Measurements from ENCODE around the gene MSH3. TPM values are rescaled to one million over a fixed set of nuclear protein-coding genes. Genes with fewer than 3 reads are reported as not detected.
A peak's percentile ranks its signal among the peaks of the same experiment; 100 is the strongest.
"Not testable (repeated sequence)": the region's sequence is repeated elsewhere in the genome, so short reads cannot be mapped to it uniquely, and the experiment has no call there.

MSH3 gene
- total RNA-seq, 8 experiments from 2014 or later, result 9.7 to 25.1 (median 15.7) TPM

GRCh38 chr5:80863708-80864107 is 209.3 kb downstream of the MSH3 start:
- in situ Hi-C loops (cut with MboI; ENCODE audit: low pct_unique_long_range_greater_than_20kb in 2 of 9, low sequenced_read_pairs in 9 of 9, unreplicated experiment in 9 of 9), result no loop called here
- Histone ChIP-seq H3K4me3 (no peak overlapping the region), H3K4me1 (replicated peaks in 1 of 2) (no peaks in the 10 kb centered on the region), H3K27ac (no peak overlapping the region)
- ATAC-seq (replicated peaks in 6 of 8), result no peak
- WGBS, 10 experiments, result 54 to 100% (median 89%) methylated on average over 1 to 3 of the region's 3 CpGs; no CpG with 5 or more reads in 3 of the 10 experiments

GRCh38 chr5:80864109-80864508 is 209.7 kb downstream of the MSH3 start:
- in situ Hi-C loops (cut with MboI; ENCODE audit: low pct_unique_long_range_greater_than_20kb in 2 of 9, low sequenced_read_pairs in 9 of 9, unreplicated experiment in 9 of 9), result no loop called here
- WGBS, 10 experiments, result 33 to 100% (median 100%) methylated on average over 1 of the region's 1 CpG; no CpG with 5 or more reads in 2 of the 10 experiments
- Histone ChIP-seq H3K4me1 (replicated peaks in 1 of 2) (no peaks in the 10 kb centered on the region), H3K4me3 (no peak overlapping the region), H3K27ac (no peak overlapping the region)
- ATAC-seq (replicated peaks in 6 of 8), result no peak

GRCh38 chr5:80864706-80865435 is 210.4 kb downstream of the MSH3 start:
- in situ Hi-C loops (cut with MboI; ENCODE audit: low pct_unique_long_range_greater_than_20kb in 2 of 9, low sequenced_read_pairs in 9 of 9, unreplicated experiment in 9 of 9), result no loop called here
- no peak for ATAC-seq (replicated peaks in 6 of 8)
- Histone ChIP-seq H3K27ac (no peak overlapping the region), H3K4me1 (replicated peaks in 1 of 2) (no peaks in the 10 kb centered on the region), H3K4me3 (no peak overlapping the region)
- 66 to 100% (median 81%) methylated on average over 1 to 3 of the region's 3 CpGs for whole genome bisulfite sequencing, 10 experiments

- no peak overlapping the region for H3K27ac ChIP-seq
- WGBS, 10 experiments, result 90 to 100% (median 100%) methylated on average over 1 to 2 of the region's 2 CpGs; no CpG with 5 or more reads in 1 of the 10 experiments
- in situ Hi-C loops (cut with MboI; ENCODE audit: low pct_unique_long_range_greater_than_20kb in 2 of 9, low sequenced_read_pairs in 9 of 9, unreplicated experiment in 9 of 9), result no loop called here
- no peaks in the 10 kb centered on the region for H3K4me1 ChIP-seq (replicated peaks in 1 of 2)
- ATAC-seq (replicated peaks in 6 of 8), result no peak
- H3K4me3 ChIP-seq, result no peak overlapping the region
These were observed 211.1 kb downstream of the MSH3 start for GRCh38 chr5:80865551-80865950.

- in situ Hi-C loops (cut with MboI; ENCODE audit: low pct_unique_long_range_greater_than_20kb in 2 of 9, low sequenced_read_pairs in 9 of 9, unreplicated experiment in 9 of 9), result no loop called here
- no peak overlapping the region for H3K4me3 ChIP-seq
- no peak for ATAC-seq (replicated peaks in 6 of 8)
- no peak overlapping the region for H3K27ac ChIP-seq
- WGBS, 10 experiments, result 89 to 100% (median 100%) methylated on average over 1 to 2 of the region's 2 CpGs; no CpG with 5 or more reads in 1 of the 10 experiments
- no peaks in the 10 kb centered on the region for H3K4me1 ChIP-seq (replicated peaks in 1 of 2)
These were observed 211.9 kb downstream of the MSH3 start for GRCh38 chr5:80866371-80866770.

GRCh38 chr5:80867233-80867632 is 212.8 kb downstream of the MSH3 start:
- Histone ChIP-seq H3K4me3 (no peak overlapping the region), H3K27ac (no peak overlapping the region), H3K4me1 (replicated peaks in 1 of 2) (no peaks in the 10 kb centered on the region)
- in situ Hi-C loops (cut with MboI; ENCODE audit: low pct_unique_long_range_greater_than_20kb in 2 of 9, low sequenced_read_pairs in 9 of 9, unreplicated experiment in 9 of 9), result no loop called here
- ATAC-seq (replicated peaks in 6 of 8), result no peak

- H3K27ac ChIP-seq, result no peak overlapping the region
- H3K4me3 ChIP-seq, result no peak overlapping the region
- WGBS, 10 experiments, result 72 to 100% (median 100%) methylated on average over 1 to 3 of the region's 3 CpGs; no CpG with 5 or more reads in 1 of the 10 experiments
- H3K4me1 ChIP-seq (replicated peaks in 1 of 2), result no peaks in the 10 kb centered on the region
- in situ Hi-C loops (cut with MboI; ENCODE audit: low pct_unique_long_range_greater_than_20kb in 2 of 9, low sequenced_read_pairs in 9 of 9, unreplicated experiment in 9 of 9), result no loop called here
- ATAC-seq (replicated peaks in 6 of 8), result no peak
These were observed 216.0 kb downstream of the MSH3 start for GRCh38 chr5:80870442-80870841.

GRCh38 chr5:80871541-80871961 is 217.1 kb downstream of the MSH3 start:
- no peaks in the 10 kb centered on the region for H3K4me1 ChIP-seq (replicated peaks in 1 of 2)
- in situ Hi-C loops (cut with MboI; ENCODE audit: low pct_unique_long_range_greater_than_20kb in 2 of 9, low sequenced_read_pairs in 9 of 9, unreplicated experiment in 9 of 9), result no loop called here
- H3K27ac ChIP-seq, result no peak overlapping the region
- ATAC-seq (replicated peaks in 6 of 8), result peak in 2 of 8 experiments; percentile 22 to 34
- no peak overlapping the region for H3K4me3 ChIP-seq
- WGBS, 10 experiments, result 33 to 100% (median 100%) methylated on average over 1 to 4 of the region's 4 CpGs; no CpG with 5 or more reads in 3 of the 10 experiments

GRCh38 chr5:80874162-80874561 is 219.7 kb downstream of the MSH3 start:
- in situ Hi-C loops (cut with MboI; ENCODE audit: low pct_unique_long_range_greater_than_20kb in 2 of 9, low sequenced_read_pairs in 9 of 9, unreplicated experiment in 9 of 9), result no loop called here
- ATAC-seq (replicated peaks in 6 of 8), result no peak
- H3K27ac ChIP-seq, result no peak overlapping the region
- no peak overlapping the region for H3K4me3 ChIP-seq
- 80 to 100% (median 100%) methylated on average over 1 to 2 of the region's 2 CpGs; no CpG with 5 or more reads in 2 of the 10 experiments for WGBS, 10 experiments
- H3K4me1 ChIP-seq (replicated peaks in 1 of 2), result no peaks in the 10 kb centered on the region

- Histone ChIP-seq H3K4me1 (replicated peaks in 1 of 2) (no peaks in the 10 kb centered on the region), H3K4me3 (no peak overlapping the region), H3K27ac (no peak overlapping the region)
- ATAC-seq (replicated peaks in 6 of 8), result no peak
- in situ Hi-C loops (cut with MboI; ENCODE audit: low pct_unique_long_range_greater_than_20kb in 2 of 9, low sequenced_read_pairs in 9 of 9, unreplicated experiment in 9 of 9), result no loop called here
- 67 to 100% (median 100%) methylated on average over 1 to 3 of the region's 3 CpGs; no CpG with 5 or more reads in 5 of the 10 experiments for WGBS, 10 experiments
These were observed 223.1 kb downstream of the MSH3 start for GRCh38 chr5:80877592-80877991.

- no peak overlapping the region for H3K27ac ChIP-seq
- in situ Hi-C loops (cut with MboI; ENCODE audit: low pct_unique_long_range_greater_than_20kb in 2 of 9, low sequenced_read_pairs in 9 of 9, unreplicated experiment in 9 of 9), result no loop called here
- WGBS, 10 experiments, result 81 to 100% (median 95%) methylated on average over 2 to 4 of the region's 4 CpGs; no CpG with 5 or more reads in 1 of the 10 experiments
- peaks cover 0 to 3% of the 10 kb centered on the region in 2 donors for H3K4me1 ChIP-seq (replicated peaks in 1 of 2)
- H3K4me3 ChIP-seq, result no peak overlapping the region
- no peak for ATAC-seq (replicated peaks in 6 of 8)
These were observed 227.3 kb downstream of the MSH3 start for GRCh38 chr5:80881726-80882125.

GRCh38 chr5:80883390-80883789 is 228.9 kb downstream of the MSH3 start:
- WGBS, 10 experiments, result 68 to 100% (median 100%) methylated on average over 1 to 2 of the region's 3 CpGs; no CpG with 5 or more reads in 1 of the 10 experiments
- H3K4me3 ChIP-seq; ATAC-seq (replicated peaks in 6 of 8); H3K27ac ChIP-seq; H3K4me1 ChIP-seq (replicated peaks in 1 of 2); in situ Hi-C loops (cut with MboI; ENCODE audit: low pct_unique_long_range_greater_than_20kb in 2 of 9, low sequenced_read_pairs in 9 of 9, unreplicated experiment in 9 of 9): not testable (repeated sequence)

GRCh38 chr5:80884086-80884813 is 229.8 kb downstream of the MSH3 start:
- no peak for ATAC-seq (replicated peaks in 6 of 8)
- Histone ChIP-seq H3K27ac (no peak overlapping the region), H3K4me3 (no peak overlapping the region), H3K4me1 (replicated peaks in 1 of 2) (peaks cover 0 to 3% of the 10 kb centered on the region in 2 donors)
- in situ Hi-C loops (cut with MboI; ENCODE audit: low pct_unique_long_range_greater_than_20kb in 2 of 9, low sequenced_read_pairs in 9 of 9, unreplicated experiment in 9 of 9), result no loop called here
- 86 to 100% (median 100%) methylated on average over 1 to 3 of the region's 3 CpGs; no CpG with 5 or more reads in 1 of the 10 experiments for WGBS, 10 experiments

Measured in motor neuron (in vitro differentiated cells).